SU-DHL-6 (cell line): ENCODE results near the gene GJD3.

Source experiments
- H2AFZ ChIP-seq: fragments of 200-600 bp; sonication (generic); 2 replicates; pipeline ENCODE4 v1.6.1; 2014; ENCODE audit warnings: low read depth, mild to moderate bottlenecking, moderate library complexity, mixed read lengths, antibody characterized with exemption, low read length; ENCODE audit not compliant: severe bottlenecking
- H3F3A ChIP-seq: fragments of 200-600 bp; shearing (Covaris generic); 2 replicates; pipeline ENCODE4 v1.6.0; 2016; ENCODE audit warnings: antibody characterized with exemption, mild to moderate bottlenecking; ENCODE audit not compliant: insufficient read depth
- H3K27ac ChIP-seq: fragments of 200-600 bp; sonication (generic); 2 replicates; pipeline ENCODE4 v1.5.1; 2016; ENCODE audit warnings: low read depth, mild to moderate bottlenecking, low read length, moderate library complexity, mixed read lengths
- H3K27me3 ChIP-seq: fragments of 200-600 bp; sonication (generic), shearing (Covaris generic); 2 replicates; pipeline ENCODE4 v1.6.0; 2014; ENCODE audit warnings: mild to moderate bottlenecking, low read length
- H3K36me3 ChIP-seq: fragments of 200-600 bp; sonication (generic); 2 replicates; pipeline ENCODE4 v1.6.1; 2014; ENCODE audit warnings: mild to moderate bottlenecking, low read length, mixed read lengths
- H3K4me2 ChIP-seq: fragments of 300-600, 200-600 bp; shearing (Covaris generic), sonication (generic); 2 replicates; pipeline ENCODE4 v1.6.0; 2014; ENCODE audit warnings: low read length, low read depth, mild to moderate bottlenecking; ENCODE audit not compliant: poor library complexity, severe bottlenecking
- H3K4me3 ChIP-seq: fragments of 200-600 bp; sonication (generic); 2 replicates; pipeline ENCODE4 v1.5.1; 2014; ENCODE audit warnings: antibody characterized with exemption, low read length, mild to moderate bottlenecking, mixed read lengths; ENCODE audit not compliant: insufficient read depth, poor library complexity, severe bottlenecking
- H3K79me2 ChIP-seq: fragments of 200-600 bp; sonication (generic); 2 replicates; pipeline ENCODE4 v1.6.1; 2014; ENCODE audit warnings: mild to moderate bottlenecking, low read length, moderate library complexity; ENCODE audit not compliant: insufficient read depth
- H3K9ac ChIP-seq: fragments of 200-600 bp; sonication (generic); 2 replicates; pipeline ENCODE4 v1.7.0; 2014; ENCODE audit warnings: mild to moderate bottlenecking, low read length
- H3K9me2 ChIP-seq: fragments of 200-600 bp; sonication (generic); replicated peaks from 2 replicates; pipeline ENCODE4 v1.6.1; 2014; ENCODE audit warnings: low read length; ENCODE audit not compliant: insufficient read depth
- H3K9me3 ChIP-seq: fragments of 200-600 bp; sonication (generic); 2 replicates; pipeline ENCODE4 v1.6.1; 2014; ENCODE audit warnings: low read length, mixed read lengths; ENCODE audit not compliant: insufficient read depth
- H4K20me1 ChIP-seq: fragments of 200-600 bp; sonication (generic); 2 replicates; pipeline ENCODE4 v1.6.1; 2014; ENCODE audit warnings: low read depth, mild to moderate bottlenecking, antibody characterized with exemption, low read length, moderate library complexity, mixed read lengths
- CTCF ChIP-seq: fragments of 200-600 bp; sonication (generic); IDR thresholded peaks from one replicate; pipeline ENCODE4 v1.5.1; 2017; ENCODE audit warnings: antibody characterized with exemption, mild to moderate bottlenecking, low read length, moderate library complexity; ENCODE audit not compliant: insufficient read depth, poor library complexity, severe bottlenecking
- EZH2phosphoT487 ChIP-seq: fragments of 200-600 bp; sonication (generic), shearing (Covaris generic); conservative IDR thresholded peaks from 2 replicates; pipeline ENCODE4 v1.6.1; 2018; ENCODE audit warnings: mild to moderate bottlenecking, antibody characterized with exemption, low read length, moderate library complexity, mixed read lengths

GJD3 gene

GRCh38 chr17:40331743-40332641 lies 32.5 kb downstream of the GJD3 start:
- no peak overlapping the region for H3K4me3 ChIP-seq
- H3K9me3 ChIP-seq, result no peaks in the 10 kb centered on the region
- H3F3A ChIP-seq, result no peaks in the 10 kb centered on the region
- no peaks in the 10 kb centered on the region for H3K27me3 ChIP-seq
- TF ChIP-seq CTCF, result no peak
- no peak for TF ChIP-seq EZH2phosphoT487
- H3K4me2 ChIP-seq, result no peak overlapping the region
- no peak overlapping the region for H3K27ac ChIP-seq
- no peaks in the 10 kb centered on the region for H3K9me2 ChIP-seq
- H2AFZ ChIP-seq, result no peak overlapping the region
- H3K79me2 ChIP-seq, result peaks cover 17% of the 10 kb centered on the region
- H3K9ac ChIP-seq, result no peak overlapping the region
- no peaks in the 10 kb centered on the region for H3K36me3 ChIP-seq
- H4K20me1 ChIP-seq, result no peaks in the 10 kb centered on the region

DNA sequence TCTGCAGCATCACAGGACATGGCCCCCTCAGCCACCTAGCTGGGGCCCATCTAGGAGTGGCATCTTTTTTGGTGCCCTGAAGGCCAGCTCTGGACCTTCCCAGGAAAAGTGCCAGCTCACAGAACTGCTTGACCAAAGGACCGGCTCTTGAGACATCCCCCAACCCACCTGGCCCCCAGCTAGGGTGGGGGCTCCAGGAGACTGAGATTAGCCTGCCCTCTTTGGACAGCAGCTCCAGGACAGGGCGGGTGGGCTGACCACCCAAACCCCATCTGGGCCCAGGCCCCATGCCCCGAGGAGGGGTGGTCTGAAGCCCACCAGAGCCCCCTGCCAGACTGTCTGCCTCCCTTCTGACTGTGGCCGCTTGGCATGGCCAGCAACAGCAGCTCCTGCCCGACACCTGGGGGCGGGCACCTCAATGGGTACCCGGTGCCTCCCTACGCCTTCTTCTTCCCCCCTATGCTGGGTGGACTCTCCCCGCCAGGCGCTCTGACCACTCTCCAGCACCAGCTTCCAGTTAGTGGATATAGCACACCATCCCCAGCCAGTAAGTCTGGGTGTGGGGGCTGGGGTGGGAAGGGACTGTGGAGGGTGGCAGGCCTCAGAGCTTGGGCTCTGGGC lies 33.6 kb downstream of the GJD3 start:
- no peaks in the 10 kb centered on the region for H3K9me3 ChIP-seq

More for the DNA sequence above, 33.6 kb downstream of the GJD3 start:
- 0 out of 2 replicates have a peak, but pooled peaks cover 2% of the 10 kb centered on the region for H3F3A ChIP-seq
- no peaks in the 10 kb centered on the region for H3K9me2 ChIP-seq
- TF ChIP-seq CTCF (no peak), EZH2phosphoT487 (no peak)
- H3K4me3 ChIP-seq, result no peak overlapping the region
- no peaks in the 10 kb centered on the region for H4K20me1 ChIP-seq
- no peaks in the 10 kb centered on the region for H3K27me3 ChIP-seq
- peaks cover 27% of the 10 kb centered on the region for H3K79me2 ChIP-seq
- no peak overlapping the region for H3K4me2 ChIP-seq
- no peaks in the 10 kb centered on the region for H3K36me3 ChIP-seq
- no peak overlapping the region for H3K9ac ChIP-seq
- no peak overlapping the region for H3K27ac ChIP-seq
- H2AFZ ChIP-seq, result no peak overlapping the region
